Kidney epithelial cell (primary cell): ENCODE results near the gene PRDM10. TPM values are rescaled to one million over a fixed set of nuclear protein-coding genes. Genes with fewer than 3 reads are reported as not detected.
"Not testable (repeated sequence)": the region's sequence is repeated elsewhere in the genome, so short reads cannot be mapped to it uniquely, and the experiment has no call there.

Source experiments
- DNase-seq: peaks from one replicate; pipeline ENCODE4 v3.0.0-alpha.2; 2010; ENCODE audit warnings: low read depth
- H3K27me3 ChIP-seq: 2 replicates; pipeline ENCODE4 v1.6.0; 2011; ENCODE audit warnings: low read length; ENCODE audit not compliant: control insufficient read depth, insufficient read depth
- H3K36me3 ChIP-seq: 2 replicates; pipeline ENCODE4 v1.5.1; 2011; ENCODE audit warnings: low read length; ENCODE audit not compliant: control insufficient read depth, insufficient read depth
- H3K4me3 ChIP-seq: 2 replicates; pipeline ENCODE4 v1.5.1; 2011; ENCODE audit warnings: low read depth, mild to moderate bottlenecking, control low read depth, low read length
- total RNA-seq: library from RNA; depleted of rRNA; stranded (reverse); fragments of >200 nt; gene quantifications from 2 replicates; pipeline ENCODE4 v1.2.3, GENCODE V29; 2015
- TF ChIP-seq, protein P1 (sequence below): IDR thresholded peaks from 2 replicates; pipeline ENCODE4 v1.5.1; 2011; ENCODE audit warnings: mild to moderate bottlenecking, moderate library complexity, low read length, control low read depth, inconsistent platforms; ENCODE audit not compliant: insufficient read depth, poor library complexity, severe bottlenecking

PRDM10 gene
- total RNA-seq, 1 donor from 2014 or later = 7.1 TPM

DNA sequence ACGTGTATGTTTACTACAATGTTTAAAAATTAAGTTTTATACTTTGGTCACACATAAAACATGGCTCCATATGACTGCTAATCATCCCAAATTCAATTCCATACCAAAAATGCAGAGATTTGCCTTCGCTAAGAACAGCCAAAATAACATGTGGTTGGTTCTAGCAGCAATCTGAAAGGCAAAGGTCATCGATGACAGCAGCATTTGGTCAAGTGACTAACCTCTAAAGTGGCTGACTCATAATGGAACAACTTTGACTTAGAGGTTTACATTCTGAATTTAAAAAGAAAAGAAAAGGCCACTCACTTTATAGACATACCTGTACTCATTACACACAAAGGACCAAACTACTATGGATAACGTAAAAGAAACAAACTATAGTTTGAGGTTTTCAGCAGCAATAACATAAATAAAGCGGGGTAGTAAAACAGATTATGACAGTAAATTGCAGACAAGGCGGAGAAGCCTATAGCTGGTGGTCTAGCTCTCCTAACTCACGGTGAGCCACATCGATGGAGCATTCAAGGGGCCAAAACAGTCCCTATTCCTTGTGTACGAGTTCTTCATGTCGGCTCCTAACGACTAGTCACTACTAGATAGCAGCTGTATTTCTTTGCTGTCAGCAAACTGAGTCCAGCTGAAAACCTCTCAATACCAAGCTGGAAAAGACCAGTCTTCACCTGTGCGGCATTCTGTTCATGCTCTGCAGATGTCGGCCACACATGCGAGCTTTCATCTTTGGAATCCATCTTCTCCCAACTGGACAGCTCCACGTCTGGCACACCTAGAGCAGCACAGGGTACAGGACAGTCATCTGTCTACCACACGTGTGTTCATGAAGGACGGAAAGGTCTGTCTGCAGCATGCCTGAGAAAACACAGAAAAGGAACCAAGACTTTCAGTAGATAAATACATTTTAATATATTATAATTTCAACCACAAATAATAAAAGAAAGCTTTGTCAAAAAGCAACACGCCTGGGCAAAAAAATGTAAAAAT is 42.1 kb downstream of the PRDM10 start:
- no peak overlapping the region for H3K4me3 ChIP-seq
- TF ChIP-seq, protein P1, sequence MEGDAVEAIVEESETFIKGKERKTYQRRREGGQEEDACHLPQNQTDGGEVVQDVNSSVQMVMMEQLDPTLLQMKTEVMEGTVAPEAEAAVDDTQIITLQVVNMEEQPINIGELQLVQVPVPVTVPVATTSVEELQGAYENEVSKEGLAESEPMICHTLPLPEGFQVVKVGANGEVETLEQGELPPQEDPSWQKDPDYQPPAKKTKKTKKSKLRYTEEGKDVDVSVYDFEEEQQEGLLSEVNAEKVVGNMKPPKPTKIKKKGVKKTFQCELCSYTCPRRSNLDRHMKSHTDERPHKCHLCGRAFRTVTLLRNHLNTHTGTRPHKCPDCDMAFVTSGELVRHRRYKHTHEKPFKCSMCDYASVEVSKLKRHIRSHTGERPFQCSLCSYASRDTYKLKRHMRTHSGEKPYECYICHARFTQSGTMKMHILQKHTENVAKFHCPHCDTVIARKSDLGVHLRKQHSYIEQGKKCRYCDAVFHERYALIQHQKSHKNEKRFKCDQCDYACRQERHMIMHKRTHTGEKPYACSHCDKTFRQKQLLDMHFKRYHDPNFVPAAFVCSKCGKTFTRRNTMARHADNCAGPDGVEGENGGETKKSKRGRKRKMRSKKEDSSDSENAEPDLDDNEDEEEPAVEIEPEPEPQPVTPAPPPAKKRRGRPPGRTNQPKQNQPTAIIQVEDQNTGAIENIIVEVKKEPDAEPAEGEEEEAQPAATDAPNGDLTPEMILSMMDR = no peak
- peak; percentile 74 for DNase-seq

DNA sequence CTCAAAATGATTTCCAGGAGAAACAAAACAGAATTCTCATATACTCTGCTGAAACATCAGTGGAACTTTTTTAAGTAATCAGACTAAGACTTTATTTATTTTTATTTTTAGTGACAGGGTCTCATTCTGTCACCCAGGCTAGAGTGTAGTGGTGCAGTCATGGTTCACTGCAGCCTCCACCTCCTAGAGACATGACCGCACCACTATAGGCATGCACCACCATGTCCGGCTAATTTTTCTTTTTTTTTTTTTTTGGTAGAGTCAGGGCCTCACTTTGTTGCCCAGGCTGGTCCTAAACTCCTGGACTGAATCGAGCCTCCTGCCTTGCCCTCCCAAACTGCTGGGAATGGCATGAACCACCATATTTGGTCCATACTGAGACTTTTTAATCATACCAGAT is 42.9 kb downstream of the PRDM10 start:
- DNase-seq = no peak
- Histone ChIP-seq H3K36me3 (no peaks in the 10 kb centered on the region), H3K27me3 (no peaks in the 10 kb centered on the region), H3K4me3 (no peak overlapping the region)
- TF ChIP-seq, protein P1 = no peak

More for the DNA sequence above, 42.1 kb downstream of the PRDM10 start:
- Histone ChIP-seq H3K36me3 (no peaks in the 10 kb centered on the region), H3K27me3 (no peaks in the 10 kb centered on the region)

DNA sequence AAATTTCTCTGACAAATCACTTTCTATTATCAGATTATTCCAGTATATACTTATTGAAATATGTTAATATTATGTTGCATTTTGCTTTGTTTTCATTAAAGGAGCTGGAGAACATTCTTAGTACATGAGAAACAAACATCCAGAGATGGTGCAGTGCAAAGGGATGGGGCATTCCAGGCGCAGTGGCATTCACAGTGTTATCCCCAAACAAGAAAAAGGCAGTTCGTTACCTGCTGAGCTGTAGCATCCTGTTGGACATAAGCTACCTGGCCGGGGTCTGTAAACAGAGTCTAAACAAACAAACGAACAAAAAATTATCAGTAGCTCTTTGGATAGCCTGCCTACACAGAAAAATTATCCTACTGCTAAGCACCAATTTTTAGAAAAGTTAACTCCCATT is 47.4 kb downstream of the PRDM10 start:
- TF ChIP-seq, protein P1 = no peak
- H3K36me3 ChIP-seq = no peaks in the 10 kb centered on the region
- H3K27me3 ChIP-seq = no peaks in the 10 kb centered on the region
- H3K4me3 ChIP-seq = no peak overlapping the region
- no peak for DNase-seq

DNA sequence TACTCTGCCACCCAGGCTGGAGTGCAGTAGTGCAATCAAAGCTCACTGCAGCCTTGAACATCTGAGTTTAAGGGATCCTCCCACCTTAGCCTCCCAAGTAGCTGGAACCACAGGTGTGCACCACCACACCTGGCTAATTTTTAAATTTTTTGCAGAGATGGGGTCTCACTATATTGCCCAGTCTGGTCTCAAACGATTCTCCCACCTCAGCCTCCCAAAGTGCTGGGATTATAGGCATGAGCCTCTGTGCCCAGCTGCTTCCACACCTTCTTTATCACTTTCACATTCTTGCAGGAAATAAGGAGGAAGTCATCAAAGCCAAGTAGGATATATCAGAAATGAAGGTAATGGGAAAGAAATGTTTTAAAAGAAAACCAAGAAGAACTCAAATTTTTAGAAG is 47.9 kb downstream of the PRDM10 start:
- not testable (repeated sequence) for H3K27me3 ChIP-seq, DNase-seq, H3K36me3 ChIP-seq, H3K4me3 ChIP-seq

DNA sequence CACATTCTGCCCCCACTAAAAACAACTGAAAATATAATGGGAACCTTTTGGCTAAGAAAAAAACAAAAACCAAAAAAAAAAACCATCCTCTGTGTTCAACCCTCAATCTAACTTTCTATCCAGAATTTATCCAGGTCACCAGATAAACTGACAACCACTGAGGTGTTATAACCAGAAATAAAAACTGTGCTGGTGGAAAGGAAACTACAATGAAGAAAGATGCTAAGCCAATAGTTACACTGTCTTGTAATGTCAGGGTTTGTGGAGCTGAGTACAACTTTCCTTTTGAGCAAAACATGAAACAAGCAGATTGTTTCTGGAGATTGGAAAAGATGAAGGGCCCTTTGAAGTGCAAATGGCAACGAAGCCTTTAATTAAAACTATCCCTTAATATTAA is 50.8 kb downstream of the PRDM10 start:
- TF ChIP-seq, protein P1 = no peak
- Histone ChIP-seq H3K27me3 (no peaks in the 10 kb centered on the region), H3K36me3 (no peaks in the 10 kb centered on the region), H3K4me3 (no peak overlapping the region)
- no peak for DNase-seq

DNA sequence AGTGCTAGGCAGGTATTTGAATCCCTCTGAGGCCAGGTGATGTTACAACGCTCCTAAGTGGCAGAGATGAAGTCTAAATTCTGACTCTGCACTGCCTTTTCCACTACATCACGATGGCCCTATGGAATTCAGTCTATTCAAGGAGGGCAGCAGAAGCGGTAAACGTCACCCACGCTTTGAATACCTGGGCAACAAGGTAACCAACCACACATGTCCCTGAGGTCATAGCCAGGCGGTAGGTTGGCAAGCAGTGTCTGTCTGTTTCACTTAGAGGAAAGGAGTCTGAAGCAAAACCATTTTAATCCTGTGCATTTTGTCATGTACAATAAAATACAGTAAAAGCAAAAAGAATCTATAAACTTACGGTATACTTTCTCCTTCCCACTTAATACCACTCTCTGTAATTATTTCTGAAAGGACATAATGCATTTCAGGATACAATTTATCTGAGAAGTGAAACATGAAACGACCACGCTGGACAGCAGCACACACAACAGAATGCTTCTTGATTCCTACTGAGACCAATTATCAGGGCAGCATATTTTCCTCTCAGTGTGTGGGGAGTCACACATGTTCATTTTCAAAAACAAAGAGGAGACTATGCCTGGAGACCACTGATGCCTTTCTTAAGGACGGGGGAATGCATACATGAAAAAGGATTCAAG is 51.3 kb downstream of the PRDM10 start:
- no peak for DNase-seq
- H3K4me3 ChIP-seq = no peak overlapping the region
- no peaks in the 10 kb centered on the region for H3K36me3 ChIP-seq
- H3K27me3 ChIP-seq = no peaks in the 10 kb centered on the region
- TF ChIP-seq, protein P1 = no peak
